G401 (cell line): Measurements from ENCODE around the gene PLEKHA5. TPM values are rescaled to one million over a fixed set of nuclear protein-coding genes. Genes with fewer than 3 reads are reported as not detected.

Source experiments
- DNase-seq: peaks from one replicate; pipeline ENCODE4 v3.0.0-alpha.2; 2015; ENCODE audit warnings: low spot score
- in situ Hi-C: cut with HindIII; loops from 2 replicates; pipeline ENCODE4 v1.10.0; 2016; ENCODE audit warnings: low sequenced_read_pairs, mixed read lengths
- total RNA-seq: library from RNA; depleted of rRNA; stranded (reverse); fragments of >200 nt; shearing (Covaris generic); gene quantifications from 2 replicates; pipeline ENCODE4 v1.2.3, GENCODE V29; 2014

PLEKHA5 gene
- total RNA-seq, 1 experiment from 2014 or later = 14.7 TPM

DNA sequence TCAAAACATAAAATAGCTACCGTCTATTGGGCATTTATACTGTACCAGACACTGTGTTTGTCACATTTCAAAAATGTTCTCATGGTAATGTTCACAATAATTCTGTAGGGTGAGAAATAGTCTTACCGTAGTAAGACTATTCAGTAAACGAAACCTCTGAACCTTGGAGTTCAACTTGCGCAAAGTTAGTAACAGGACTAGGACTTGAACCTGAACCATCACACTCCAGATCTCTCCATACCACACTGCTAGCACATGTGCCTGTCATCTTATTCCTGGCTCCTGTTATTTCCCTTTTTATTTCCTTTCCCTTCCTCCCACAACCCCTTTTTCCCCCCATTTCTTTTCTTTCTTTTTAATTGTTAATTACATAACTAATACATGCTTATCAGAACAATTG is 65.4 kb downstream of the PLEKHA5 start:
- in situ Hi-C loops = no loop called here
- DNase-seq = no peak

DNA sequence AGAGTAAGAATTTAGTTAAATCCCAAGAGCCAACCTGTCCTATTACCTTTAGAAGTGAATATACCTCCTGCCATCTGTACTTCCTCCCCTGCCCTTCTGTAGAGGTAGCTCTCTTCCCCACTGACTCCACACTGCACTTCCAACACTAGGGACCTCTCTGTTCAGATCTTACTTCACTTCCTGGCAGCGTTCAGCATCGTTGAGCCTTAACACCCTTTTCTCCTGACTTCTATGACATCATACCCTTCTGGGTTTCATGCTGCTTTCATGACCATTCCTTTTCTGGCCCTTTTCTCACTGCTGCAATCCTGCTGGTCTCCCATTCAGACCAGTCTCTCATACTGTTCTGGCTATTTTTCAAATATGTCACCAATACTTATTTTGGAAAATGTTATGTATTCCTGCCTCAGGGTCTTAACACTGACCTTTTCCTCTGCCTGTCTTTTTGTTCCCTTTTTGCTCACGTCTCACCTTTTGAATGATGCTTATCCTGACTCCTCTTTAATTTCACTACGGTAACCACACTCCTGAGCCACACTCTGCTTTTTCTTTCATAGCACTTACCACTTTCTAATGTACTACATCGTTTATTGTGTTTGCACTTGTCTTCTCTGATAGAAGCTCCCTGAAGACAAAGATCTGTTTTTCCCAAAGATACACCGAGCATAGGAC is 67.6 kb downstream of the PLEKHA5 start:
- in situ Hi-C loops = no loop called here
- DNase-seq = no peak

DNA sequence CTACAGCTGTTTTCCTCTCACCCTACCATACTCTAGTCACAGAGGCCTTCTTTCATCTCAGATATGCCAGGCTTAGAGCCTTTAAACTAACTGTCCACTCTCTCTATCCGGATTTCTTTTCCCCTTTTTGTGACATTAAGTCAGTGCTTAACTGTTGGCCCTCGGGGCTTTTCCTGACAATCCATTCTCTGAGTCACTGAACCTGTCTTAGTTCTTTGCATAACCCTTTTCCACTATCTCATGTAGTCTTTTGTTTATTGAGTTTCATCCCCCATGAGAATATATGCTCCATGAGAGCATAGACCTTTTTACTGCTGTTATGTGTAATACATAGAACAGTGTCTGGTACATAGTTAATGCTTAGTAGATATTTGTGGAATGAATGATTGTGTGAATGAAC is 68.7 kb downstream of the PLEKHA5 start:
- DNase-seq = no peak
- in situ Hi-C loops = no loop called here

DNA sequence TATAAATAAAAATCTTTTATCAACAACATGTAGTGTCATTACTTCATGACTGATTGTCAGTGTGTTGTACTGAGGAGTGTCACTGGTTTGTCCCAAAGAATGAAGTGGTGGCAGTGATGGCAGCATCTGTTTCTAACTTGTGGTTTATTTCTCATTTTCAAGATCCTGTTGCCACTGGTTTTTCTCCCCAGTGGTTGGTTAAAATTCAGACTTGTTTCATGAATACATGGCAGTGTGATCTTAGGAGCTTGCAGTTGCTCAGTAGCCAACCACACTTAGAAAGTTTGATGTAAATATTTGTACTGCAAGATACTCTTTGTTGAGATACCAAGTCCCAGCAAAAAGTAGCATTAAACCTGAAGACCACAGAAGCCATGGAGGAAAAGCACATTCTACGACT is 69.8 kb downstream of the PLEKHA5 start:
- no peak for DNase-seq
- in situ Hi-C loops = no loop called here

DNA sequence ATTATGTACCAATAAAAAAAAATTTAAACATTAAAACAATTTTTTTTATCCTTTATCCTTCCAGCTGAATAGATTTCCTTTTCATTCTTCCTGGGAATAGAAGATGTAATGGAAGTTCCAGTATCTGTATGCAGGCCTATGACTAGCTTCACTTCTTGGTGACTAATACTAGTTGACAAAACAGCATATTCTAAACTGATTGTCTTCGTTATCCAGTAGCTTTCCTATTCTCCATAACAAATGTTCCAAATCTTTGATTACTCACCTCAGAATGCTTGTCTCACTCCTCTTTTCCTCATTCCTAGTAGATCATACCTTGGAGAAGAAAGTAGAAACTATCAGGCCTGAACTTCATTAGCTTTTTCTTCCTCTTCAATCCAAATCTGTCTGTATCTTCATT is 70.7 kb downstream of the PLEKHA5 start:
- no peak for DNase-seq
- in situ Hi-C loops = no loop called here

DNA sequence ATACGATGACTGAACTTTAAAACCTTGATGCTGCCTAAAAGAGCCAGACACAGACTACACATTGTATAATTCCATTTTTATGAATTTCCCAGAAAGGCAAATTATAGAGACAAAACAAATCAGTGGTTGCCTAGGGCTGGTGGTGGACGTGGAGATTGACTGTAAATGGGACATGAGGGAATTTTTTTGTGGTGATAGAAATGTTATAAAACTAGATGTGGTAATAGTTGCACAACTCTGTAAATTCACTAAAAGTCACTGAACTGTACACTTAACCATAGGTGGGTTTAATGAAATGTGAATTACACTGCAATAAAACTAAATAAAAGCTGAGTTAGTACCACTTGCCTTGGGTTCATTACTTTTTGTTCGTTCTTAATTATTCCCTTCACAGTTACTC is 72.1 kb downstream of the PLEKHA5 start:
- in situ Hi-C loops = no loop called here

DNA sequence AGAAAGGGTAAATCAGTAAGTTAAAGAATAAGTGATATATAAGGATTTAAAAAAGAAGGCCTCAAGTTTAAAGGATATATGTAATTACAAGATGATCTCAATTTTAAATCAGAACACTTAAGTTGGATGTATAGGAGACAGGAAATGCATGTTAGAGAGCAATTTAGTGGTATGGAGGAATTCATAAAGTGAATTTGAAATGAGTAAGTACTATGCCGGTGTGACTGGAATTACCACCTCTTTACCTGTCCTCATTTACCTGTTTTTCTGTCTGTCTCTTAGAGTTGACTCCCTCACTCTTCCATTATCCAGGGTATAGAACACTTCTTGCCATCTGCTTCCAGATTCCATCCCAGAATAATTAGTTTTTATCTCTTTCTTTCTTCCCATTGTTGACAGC is 73.5 kb downstream of the PLEKHA5 start:
- no peak for DNase-seq
- in situ Hi-C loops = no loop called here

More for the DNA sequence above, 72.1 kb downstream of the PLEKHA5 start:
- no peak for DNase-seq

DNA sequence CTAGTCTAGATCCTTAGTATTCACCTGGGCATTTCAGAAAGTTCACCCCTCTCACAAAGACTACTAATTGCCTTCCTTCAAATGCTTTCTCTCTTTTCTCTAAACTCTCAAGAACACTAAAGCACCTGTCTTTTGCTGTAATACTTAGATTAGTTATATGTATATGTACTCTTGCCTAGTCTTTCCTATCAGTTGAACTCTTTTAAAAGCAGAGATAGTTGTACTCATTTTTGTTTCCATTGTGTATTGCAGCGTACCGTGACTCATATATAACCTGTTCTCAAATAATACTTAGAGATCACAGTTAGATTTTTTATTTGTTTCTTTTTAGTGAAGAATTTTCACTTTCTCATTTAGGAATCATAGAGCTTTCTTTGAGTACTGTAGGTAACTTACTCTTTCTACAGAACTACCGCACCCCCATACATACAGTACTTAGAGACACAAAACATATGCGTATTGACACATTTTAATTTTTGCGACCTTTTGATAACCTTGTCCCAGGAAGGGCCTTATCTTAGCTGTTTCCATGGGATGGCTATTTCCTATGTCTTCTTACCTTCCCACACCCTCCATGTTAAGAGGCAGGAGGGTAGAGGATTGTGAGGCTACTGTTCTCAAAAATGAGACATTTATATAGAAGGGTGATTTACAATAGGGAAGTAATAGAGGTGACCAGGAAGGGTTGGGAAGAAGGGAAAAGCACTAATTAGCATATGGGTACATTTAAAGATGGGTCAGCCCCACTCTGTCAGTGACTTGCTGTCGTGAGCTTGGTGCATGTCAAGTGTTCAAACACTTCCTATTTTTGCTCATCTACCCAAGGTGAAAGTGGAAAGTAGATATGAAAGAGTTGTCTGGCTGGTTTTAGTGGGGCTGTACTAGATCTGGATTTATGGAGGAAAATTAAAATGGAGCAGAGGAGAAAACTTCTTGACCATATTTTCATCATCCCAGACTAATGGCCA is 74.3 kb downstream of the PLEKHA5 start:
- no peak for DNase-seq
- in situ Hi-C loops = no loop called here

DNA sequence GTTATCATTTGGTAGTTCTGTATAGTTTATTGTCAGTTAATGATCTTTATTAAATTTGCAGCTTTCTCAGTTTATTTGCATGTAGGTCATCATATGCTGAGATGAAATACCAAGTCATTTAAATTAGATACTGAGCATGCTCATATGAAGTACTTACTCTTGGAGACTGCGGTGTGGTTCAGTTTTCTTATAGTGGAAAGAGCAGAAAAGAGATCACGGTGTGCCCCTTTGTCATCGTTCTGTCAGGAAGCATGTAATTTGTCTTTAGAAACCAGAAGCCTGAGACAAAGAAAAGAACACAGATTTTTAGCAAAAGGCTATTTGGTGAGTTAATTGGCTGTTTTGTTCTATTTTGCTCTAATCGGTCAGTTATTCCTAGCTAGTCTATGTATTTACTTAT is 75.6 kb downstream of the PLEKHA5 start:
- in situ Hi-C loops = no loop called here

DNA sequence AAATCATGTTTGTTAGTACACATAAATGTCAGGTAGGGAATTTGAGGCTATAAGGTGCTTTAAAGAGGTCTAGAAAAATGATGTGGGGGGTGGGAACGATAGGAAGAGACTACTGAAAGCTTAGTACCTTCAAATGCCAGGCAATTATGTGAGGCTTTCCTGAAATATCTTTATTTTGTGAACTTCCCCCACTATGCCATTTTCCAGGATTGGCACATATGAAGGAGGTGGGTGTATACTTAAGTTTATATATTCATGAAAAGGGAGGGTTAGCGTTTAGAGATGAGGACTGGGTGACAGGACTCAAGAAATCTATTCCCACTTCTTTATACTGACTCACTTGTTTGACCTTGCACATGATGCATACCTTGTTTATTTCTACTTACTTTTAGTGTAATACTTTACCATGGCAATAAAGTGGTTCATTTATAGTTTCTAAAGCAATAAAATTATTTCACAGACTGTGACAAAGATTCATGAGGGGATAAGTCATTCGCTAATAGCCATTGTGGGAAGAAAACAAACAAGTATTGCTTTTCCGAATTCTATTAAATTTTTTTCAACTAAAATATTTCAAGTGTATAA is 77.1 kb downstream of the PLEKHA5 start:
- in situ Hi-C loops = no loop called here
- DNase-seq = no peak

More for the DNA sequence above, 75.6 kb downstream of the PLEKHA5 start:
- DNase-seq = no peak

DNA sequence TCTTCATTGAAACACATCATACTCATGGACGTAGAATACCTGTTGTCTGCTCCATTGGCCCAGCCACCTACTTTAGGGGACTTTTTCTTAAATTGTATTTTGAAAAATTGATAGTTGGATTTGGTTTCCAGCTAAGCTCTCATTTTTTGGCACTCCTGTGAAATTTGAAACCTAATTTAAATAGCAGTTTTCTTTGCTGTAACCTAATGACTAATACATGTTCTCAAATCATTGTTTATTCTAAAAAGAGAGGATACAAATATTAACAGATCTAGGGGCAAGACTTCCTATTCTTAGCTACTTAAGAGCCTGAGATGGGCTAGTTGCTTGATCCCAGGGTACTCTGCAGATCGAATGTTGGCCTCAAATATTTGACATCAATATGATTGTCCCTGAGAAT is 78.9 kb downstream of the PLEKHA5 start:
- DNase-seq = no peak
- in situ Hi-C loops = no loop called here

DNA sequence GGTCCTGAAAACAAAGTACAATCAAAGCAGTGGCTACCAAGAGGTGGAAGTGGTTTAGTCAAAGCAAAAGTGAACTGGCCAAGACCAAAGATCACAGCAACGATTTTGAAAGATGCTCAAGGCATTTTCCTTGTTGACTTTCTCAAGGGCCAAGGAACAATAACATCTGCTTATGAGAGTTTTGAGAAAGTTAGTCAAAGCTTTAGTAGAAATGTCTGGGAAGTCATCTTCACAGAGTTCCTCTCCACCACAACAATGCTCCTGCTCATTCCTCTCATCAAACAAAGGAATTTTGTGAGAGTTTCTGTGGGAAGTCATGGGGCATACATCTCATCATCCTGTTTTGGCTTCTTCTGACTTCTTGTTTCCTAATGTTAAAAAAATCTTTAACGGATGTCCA is 80.1 kb downstream of the PLEKHA5 start:
- DNase-seq = no peak
- in situ Hi-C loops = no loop called here

DNA sequence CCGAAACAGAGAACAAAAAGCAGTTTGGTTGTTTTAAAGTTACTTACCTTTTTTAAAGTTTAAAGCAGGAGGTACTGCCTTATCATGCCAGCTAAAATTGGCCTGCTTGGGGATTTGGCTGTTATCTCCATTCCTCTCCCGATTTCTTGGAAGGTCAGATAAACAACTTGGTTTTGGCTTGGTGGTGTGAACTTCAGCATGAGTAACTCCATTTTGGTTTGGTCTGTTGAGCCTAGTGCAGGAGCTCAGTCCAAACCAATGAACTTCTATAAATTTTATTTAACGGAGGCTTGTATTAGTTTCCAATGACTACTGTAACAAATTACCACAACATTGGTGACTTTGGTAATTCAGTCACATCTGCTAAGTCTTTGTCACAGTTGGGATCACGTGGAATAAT is 82.3 kb downstream of the PLEKHA5 start:
- in situ Hi-C loops = no loop called here
- no peak for DNase-seq

DNA sequence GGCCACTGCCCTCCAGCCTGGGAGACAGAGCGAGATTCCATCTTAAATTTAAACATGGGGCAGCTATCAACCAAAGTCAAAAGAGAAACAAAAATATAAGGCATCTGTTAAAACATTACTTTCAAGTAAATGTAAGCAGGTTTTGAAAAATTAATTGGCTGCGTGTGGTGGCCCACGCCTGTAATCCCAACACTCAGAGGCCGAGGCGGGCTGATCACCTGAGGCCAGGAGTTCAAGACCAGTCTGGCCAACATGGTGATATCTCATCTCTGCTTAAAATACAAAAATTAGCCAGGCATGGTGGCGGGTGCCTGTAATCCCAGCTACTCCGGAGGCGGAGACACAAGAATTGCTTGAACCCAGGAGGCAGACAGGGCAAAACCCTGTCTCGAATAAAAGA is 82.7 kb downstream of the PLEKHA5 start:
- no peak for DNase-seq
- in situ Hi-C loops = no loop called here

DNA sequence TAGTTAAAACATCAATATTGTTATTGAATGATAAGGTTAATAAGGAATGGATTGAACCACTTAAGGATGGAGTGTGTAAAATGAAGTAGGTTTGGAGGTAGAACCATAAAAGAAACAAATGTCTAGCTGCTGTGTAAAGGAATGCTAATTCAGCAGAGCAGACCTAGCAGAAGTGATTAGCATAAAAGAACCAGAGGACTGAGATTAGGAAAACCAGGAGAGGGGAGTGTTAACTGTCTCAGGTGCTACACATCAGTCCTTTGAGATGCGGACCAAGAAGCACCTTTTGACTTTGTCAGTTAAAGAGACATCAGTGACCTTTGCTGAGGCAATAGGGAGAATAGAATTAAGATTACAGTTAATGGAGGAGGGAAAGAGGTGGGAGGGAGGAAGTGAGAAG is 84.5 kb downstream of the PLEKHA5 start:
- DNase-seq = no peak
- in situ Hi-C loops = no loop called here

DNA sequence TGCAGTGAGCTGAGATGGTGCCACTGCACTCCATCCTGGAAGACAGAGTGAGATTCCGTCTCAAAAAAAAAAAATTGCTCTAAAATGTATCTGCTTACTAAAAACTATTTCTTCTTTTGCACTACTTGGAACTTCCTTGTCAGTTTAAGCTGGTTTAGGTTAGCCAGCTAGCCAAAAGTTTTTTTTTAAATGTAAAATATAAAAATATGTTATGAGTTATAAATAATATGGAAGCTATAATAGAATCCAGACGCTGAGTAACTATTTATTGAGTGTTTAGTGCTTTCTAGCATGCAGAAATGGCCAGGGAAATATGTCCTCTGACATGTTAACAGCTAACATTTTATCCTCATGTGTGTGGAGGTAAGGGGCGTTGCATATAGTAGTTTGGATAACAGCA is 85.6 kb downstream of the PLEKHA5 start:
- in situ Hi-C loops = no loop called here
- DNase-seq = no peak

DNA sequence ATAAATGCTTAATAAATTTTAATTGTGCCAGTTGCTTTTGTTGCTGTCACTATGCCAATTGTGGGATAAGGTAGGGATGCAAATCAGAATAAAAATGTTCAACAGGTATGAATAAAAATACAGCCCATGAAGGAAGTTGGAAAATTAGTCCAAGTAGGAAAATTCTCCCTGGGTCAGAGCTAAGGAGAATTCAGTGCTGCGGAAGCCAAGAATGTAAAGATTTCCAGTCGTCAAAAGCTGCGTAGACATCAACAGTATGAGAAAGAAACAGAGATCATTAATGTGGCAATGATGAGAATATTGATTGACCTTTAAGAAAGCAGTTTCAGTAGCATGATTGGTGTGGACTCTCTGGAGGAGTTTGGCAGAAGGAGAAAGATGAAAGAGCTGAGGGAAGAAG is 87.9 kb downstream of the PLEKHA5 start:
- in situ Hi-C loops = no loop called here
- no peak for DNase-seq

DNA sequence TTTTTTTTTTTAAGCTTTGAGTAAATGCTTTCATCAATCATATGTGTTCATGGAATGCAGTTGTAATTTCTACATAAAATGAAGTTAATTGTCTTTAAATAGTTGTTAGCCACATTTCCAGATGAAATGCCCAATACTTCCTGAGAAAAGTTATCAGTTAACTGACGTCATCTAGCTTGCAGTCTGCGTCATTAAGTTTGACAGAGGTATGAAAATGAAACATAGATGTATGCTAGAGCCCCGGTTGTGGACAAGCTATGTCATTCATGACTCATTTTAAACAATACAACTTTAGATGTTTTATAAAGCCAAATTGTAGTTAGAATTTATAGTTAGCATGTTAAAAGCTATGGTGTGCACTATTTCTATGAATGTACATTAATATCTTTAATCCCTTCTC is 90.7 kb downstream of the PLEKHA5 start:
- in situ Hi-C loops = no loop called here
- no peak for DNase-seq

DNA sequence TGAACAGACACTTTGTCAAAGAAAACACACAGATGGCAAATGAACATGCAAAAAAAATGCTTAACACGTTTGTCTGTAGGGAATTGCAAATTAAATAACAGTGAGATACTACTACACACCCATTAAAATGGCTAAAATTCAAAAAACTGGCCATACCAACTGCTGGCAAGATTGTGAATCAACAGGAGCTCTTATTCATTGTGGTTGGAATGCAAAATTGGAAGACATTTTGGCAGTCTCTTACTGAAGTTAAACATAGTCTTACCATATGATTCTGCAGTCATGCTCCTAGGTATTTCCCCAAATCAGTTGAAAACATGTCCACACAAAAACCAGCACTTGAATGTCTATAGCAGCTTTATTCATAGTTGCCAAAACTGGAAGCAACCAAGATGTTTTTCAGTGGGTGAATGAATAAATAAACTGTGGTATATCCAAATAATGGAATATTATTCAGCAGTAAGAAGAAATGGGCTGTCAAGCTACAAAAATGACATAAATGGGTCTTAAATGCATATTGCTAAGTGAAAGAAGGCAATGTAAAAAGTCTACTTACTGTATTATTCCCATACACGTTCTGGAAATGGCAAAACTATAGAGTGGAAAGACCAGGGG is 91.4 kb downstream of the PLEKHA5 start:
- DNase-seq = no peak
- in situ Hi-C loops = no loop called here

DNA sequence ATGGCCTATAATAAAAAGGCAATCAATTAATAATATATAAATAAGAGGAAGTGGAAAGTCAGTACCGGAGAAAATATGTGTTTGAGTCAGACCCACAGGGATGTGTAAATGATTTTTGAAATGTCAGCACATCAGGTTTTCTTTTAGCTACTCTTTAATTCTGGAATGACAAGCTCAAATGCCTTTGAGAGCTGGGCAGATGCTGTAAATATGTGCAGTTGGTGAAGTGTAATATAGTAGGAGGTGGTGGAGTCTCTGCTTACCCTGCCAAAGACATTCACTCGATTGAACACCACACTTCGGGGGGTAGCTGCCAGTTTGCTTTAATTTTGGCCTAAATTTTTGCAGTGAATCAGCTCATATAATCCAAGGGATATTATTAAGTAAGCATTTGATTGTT is 93.0 kb downstream of the PLEKHA5 start:
- in situ Hi-C loops = no loop called here

More for the DNA sequence above, 93.0 kb downstream of the PLEKHA5 start:
- DNase-seq = peak; percentile 47
